Activated CD8-positive, alpha-beta memory T cell treated with anti-CD3 and anti-CD28 coated beads for 36 hours (primary cell): Measurements from ENCODE around the gene DMXL1. TPM values are rescaled to one million over a fixed set of nuclear protein-coding genes. Genes with fewer than 3 reads are reported as not detected.
"Not testable (repeated sequence)": the region's sequence is repeated elsewhere in the genome, so short reads cannot be mapped to it uniquely, and the experiment has no call there.

Experiments
- CTCF ChIA-PET: fragments of 350-600 bp; sonication (Branson Sonifier 250); formaldehyde crosslinking; loops from one replicate; lab custom pipeline; 2021; ENCODE audit warnings: antibody characterized with exemption; lab: Charles Lee
- POLR2A ChIA-PET: fragments of 350-600 bp; sonication (Branson Sonifier 250); formaldehyde crosslinking; loops from one replicate; lab custom pipeline; 2021; ENCODE audit warnings: antibody characterized with exemption; lab: Charles Lee
- total RNA-seq, 2 experiments: library from RNA; stranded (reverse); gene quantifications; one replicate each; pipeline ENCODE4 v1.2.3, GENCODE V29; 2021

Gene DMXL1
- total RNA-seq, 2 experiments from 2014 or later, result 21.9 to 22.8 TPM

DNA sequence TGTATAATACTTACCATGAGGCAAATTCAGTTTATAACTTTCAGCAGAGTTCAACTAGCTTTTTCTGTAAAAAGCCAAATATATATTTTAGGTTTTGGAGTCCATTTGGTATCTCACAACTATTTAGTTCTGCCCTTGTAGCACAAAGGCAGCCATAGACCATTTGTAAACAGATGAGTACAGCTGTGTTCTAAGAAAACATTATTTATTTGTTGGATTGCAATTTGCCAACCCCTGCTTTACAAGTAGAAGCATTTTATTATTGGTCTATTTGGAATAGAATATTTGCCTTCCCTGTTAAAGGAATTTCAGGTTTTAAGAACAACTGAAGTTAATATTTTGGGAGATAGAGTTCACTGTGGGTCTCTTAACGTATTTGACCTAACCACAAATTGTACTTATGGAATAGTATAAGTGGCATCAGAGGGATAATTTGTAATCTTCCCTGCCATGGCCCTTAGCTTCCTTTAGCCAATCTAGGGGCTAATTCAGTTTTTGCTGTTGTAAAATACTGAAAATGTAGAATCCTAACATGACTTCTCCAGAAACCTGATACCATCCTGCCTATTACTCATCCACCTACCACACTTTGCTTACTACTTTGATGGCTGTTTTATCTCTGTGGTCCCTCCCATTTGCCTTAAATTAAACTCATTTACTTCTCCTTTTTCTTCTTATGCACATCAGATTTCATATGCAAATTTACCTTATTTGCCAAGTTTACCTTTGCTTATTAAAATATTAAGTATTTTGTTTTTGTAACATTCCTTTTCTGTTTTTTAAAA is 109.2 kb downstream of the DMXL1 start:
- ChIA-PET POLR2A (no interaction called here), CTCF (interaction anchor here (0.6 kb wide), 2 partner anchors 129 to 192 kb away, joined by 3 read pairs; partner anchors contain the start of gene DTWD2)

GRCh38 chr5:119185512-119185911 is 114.6 kb downstream of the DMXL1 start:
- POLR2A ChIA-PET, CTCF ChIA-PET: not testable (repeated sequence)

DNA sequence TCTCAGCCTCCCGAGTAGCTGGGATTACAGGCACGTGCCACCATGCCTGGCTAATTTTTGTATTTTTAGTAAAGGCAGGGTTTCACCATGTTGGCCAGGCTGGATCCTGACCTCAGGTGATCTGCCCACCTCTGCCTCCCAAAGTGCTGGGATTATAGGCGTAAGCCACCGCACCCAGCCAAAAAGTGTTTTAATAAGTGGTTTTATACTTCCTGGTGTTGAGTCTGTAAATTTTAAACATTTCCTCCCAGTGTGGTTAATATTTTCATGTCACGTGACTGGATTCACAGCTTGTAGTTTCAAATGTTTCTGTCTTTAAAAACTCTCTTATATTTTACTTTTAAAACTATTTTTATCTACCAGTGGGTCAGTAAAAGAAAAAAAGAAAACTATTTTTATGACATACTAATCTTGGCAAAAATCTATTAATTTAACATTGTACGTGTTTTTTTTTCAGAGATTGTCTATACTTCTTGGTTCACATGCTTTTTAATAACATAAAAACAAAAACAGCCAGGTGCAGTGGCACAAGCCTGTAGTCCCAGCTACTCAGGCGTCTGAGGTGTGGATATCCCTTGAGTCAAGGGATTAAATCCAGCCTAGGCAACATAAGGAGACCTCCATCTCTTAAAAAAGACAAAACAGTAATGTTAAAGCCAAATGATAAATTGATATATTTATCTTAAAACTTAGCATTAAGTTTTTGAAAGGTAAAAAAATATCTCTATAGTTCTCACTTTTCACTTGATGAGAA is 117.1 kb downstream of the DMXL1 start:
- POLR2A ChIA-PET, result no interaction called here
- CTCF ChIA-PET, result interaction anchor here (0.6 kb wide), 1 partner anchor 64 kb away, joined by 4 read pairs; no protein-coding TSS in a partner anchor

DNA sequence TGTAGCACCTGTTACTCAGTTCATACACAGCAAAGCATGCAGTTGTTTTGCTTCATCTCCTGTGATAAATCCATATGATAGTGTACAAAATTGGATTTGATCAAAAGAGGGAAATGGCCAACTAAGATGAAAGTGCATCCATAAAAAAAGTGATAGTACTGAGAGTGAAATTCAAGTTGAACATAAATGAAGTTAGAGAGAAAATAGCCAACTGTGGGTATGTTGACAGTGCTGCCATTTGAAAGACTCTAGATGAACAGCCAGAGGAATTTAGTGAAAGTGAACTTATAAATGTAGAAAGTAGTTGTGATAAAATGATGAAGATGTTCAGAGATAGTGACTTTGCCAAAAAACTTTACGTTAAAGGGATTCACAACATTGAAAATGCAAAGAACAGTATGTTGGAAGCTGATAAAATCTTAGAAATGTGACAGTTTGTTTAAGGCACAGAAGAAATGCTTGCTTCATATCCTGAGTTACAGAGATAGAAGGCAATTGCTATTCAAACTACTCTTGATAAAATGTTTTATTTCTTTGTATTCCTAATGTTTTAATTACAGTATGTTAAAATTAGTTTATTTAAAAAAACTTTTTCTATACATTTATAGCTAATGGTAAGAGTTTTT is 119.7 kb downstream of the DMXL1 start:
- CTCF ChIA-PET, result no interaction called here
- POLR2A ChIA-PET, result no interaction called here

- CTCF ChIA-PET, result no interaction called here
- POLR2A ChIA-PET, result no interaction called here
These were observed 121.1 kb downstream of the DMXL1 start for GRCh38 chr5:119191944-119192343.

GRCh38 chr5:119200795-119201194 is 129.9 kb downstream of the DMXL1 start:
- POLR2A ChIA-PET, result no interaction called here

DNA sequence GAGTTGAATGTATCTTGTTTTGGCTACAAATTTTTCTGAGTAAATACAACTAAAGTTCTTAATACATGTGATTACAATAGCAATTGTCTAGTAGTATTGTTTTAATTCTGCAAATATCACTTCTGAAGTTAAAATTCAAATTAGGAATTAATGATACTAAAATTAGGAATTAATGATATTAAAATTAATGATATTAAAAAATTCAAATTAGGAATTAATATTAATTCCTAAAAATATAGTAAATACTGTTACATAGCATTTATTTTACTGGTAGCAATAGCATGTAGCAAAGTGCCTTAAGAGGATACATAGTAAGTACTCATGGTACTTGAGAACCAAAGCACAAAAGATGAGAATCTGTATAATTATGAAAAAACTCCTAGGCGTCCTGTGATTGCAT is 136.2 kb downstream of the DMXL1 start:
- ChIA-PET POLR2A (no interaction called here), CTCF (no interaction called here)

More at GRCh38 chr5:119200795-119201194, 129.9 kb downstream of the DMXL1 start:
- CTCF ChIA-PET, result interaction anchor here (0.6 kb wide), 1 partner anchor 154 kb away, joined by 3 read pairs; no protein-coding TSS in a partner anchor

DNA sequence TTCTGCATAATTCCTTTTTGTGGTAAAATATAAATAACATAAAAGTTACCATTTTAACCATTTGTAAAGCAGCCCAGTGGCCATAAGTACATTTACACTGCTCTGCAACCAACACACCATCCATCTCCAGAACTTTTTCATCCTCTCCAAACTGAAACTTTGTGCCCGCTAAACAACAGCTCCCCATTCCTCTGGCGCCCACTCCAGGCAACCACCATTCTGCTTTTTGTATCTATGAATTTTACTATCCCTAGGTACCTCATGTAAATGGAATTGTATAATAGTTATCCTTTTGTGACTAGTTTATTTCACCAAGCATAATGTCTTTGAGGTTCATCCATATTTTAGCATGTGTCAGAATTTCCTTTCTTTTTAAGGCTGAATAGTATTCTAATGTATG is 141.1 kb downstream of the DMXL1 start:
- ChIA-PET POLR2A (no interaction called here), CTCF (no interaction called here)

DNA sequence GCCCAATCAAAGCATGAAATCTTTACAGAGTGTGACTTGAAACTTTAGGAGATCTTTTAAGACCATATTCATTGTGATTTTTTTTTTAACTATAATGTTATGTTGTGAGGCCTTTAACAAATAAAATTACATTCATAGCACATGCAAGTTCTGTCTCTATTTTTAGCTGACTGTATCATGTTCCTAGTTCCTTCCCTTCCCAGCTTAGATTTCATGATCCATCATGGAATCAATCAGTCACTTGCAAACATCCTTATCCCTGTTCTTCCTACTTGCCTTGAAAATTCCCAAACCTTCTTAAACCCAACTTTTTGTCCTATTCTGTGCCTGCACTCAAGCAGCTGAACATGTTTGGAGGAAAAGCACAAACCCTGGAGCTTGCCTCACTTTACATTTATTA is 141.8 kb downstream of the DMXL1 start:
- CTCF ChIA-PET, result no interaction called here
- POLR2A ChIA-PET, result no interaction called here

- CTCF ChIA-PET, result no interaction called here
- POLR2A ChIA-PET, result no interaction called here
These were observed 146.3 kb downstream of the DMXL1 start for GRCh38 chr5:119217183-119217582.

- CTCF ChIA-PET, result no interaction called here
- POLR2A ChIA-PET, result no interaction called here
These were observed 148.2 kb downstream of the DMXL1 start for GRCh38 chr5:119218830-119219782.

DNA sequence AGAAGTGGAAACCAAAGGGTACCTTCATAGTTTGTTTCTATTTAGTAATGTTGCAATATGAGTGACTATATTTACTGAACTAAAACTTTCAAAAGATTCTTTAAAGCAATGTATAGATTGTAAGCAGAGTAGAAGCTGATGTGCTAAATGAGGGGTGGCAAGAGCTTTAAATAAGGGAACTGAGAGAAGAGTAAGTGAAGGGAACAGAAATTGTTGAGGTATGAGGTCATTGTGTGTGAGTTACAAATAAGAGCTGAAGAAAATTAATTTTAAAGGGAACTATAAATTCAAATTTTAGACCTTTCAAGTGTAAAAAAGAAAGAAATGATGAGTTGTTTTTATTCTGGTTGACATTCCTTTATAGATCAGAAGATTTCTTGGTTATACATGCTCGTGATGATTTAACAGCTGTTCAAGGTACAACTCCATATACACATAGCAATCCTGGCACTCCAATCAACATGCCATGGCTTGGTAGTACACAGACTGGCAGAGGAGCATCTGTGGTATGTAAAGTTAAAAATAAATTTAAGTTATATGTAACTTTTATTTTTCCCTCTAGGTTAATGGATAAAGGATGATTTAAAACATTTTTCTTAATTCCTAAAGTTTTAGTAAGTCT is 149.8 kb downstream of the DMXL1 start:
- ChIA-PET CTCF (no interaction called here), POLR2A (no interaction called here)

GRCh38 chr5:119221330-119221729 is 150.4 kb downstream of the DMXL1 start:
- ChIA-PET POLR2A (no interaction called here), CTCF (no interaction called here)

- ChIA-PET POLR2A (no interaction called here), CTCF (no interaction called here)
These were observed 159.1 kb downstream of the DMXL1 start for GRCh38 chr5:119229950-119230349.

- ChIA-PET CTCF (no interaction called here), POLR2A (no interaction called here)
These were observed 167.6 kb downstream of the DMXL1 start for GRCh38 chr5:119238265-119239118.

- ChIA-PET POLR2A (no interaction called here), CTCF (no interaction called here)
These were observed 168.2 kb downstream of the DMXL1 start for GRCh38 chr5:119239119-119239417.

DNA sequence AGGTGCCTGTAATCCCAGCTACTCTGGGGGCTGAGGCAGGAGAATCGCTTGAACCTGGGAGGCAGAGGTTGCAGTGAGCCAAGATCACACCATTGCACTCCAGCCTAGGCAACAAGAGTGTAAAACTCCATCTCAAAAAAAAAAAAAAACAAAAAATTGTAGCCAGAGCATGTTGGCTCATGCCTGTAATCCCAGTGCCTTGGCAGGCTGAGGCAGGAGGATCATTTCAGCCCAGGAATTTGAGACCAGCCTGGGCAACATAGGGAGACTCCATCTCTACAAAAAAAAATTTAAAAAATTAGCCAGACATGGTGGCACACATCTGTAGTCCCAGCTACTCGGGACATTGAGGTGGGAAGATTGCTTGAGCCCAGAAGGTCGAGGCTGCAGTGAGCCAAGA is 168.9 kb downstream of the DMXL1 start:
- POLR2A ChIA-PET, result interaction anchor here (0.7 kb wide), 1 partner anchor 159 kb away, joined by 4 read pairs; no protein-coding TSS in a partner anchor
- CTCF ChIA-PET, result not testable (repeated sequence)

GRCh38 chr5:119243888-119244287 is 173.0 kb downstream of the DMXL1 start:
- CTCF ChIA-PET, result no interaction called here
- POLR2A ChIA-PET, result interaction anchor here (0.6 kb wide), 1 partner anchor 10 kb away, joined by 3 read pairs; no protein-coding TSS in a partner anchor
